OCI-LY7 (cell line): ENCODE results near the gene JCAD.

Experiments
- EZH2phosphoT487 ChIP-seq: fragments of 200-600 bp; sonication (generic); IDR thresholded peaks from 2 replicates; pipeline ENCODE4 v1.6.1; 2018; ENCODE audit warnings: low read depth, borderline replicate concordance, mild to moderate bottlenecking, mixed run types, antibody characterized with exemption, low read length, moderate library complexity, mixed read lengths
- TF ChIP-seq, protein P1 (sequence below): fragments of 200-600 bp; sonication (generic); conservative IDR thresholded peaks from 2 replicates; pipeline ENCODE4 v1.5.1; 2014; ENCODE audit warnings: mild to moderate bottlenecking, antibody characterized with exemption, low read length, moderate library complexity, mixed read lengths

DNA sequence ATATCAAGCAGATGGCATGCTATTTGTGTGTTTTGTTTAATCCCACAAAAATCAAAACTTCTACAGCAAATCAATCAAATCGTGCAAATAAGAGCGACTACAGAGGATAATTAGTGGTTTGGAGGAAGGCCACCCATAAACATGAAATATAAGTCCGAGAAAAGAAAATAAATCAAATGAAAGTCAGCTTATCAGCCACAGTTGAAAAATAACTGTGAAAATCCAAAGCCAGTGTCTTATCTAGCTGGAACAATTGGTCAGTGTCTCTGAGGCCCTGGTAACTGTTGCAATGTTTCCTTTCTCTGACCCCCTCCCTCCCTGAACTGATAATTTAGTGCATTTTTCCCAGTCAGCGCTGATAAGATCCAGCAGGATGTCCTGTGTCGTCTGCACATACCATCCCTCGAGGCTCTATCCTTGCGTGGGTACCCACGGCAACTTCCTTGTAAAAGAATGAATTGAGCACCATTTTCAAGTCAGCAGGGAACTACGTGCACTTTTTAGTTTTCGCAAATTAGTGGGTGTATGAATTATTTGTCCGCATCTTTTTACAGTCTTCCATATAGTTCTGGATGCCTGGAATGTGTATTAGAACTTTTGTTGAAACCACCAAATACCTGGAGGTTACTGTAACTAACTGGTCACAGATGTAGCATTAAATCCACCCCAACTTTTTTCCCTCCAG lies 10.8 kb upstream of the JCAD start:
- TF ChIP-seq EZH2phosphoT487 = no peak
- TF ChIP-seq, protein P1, sequence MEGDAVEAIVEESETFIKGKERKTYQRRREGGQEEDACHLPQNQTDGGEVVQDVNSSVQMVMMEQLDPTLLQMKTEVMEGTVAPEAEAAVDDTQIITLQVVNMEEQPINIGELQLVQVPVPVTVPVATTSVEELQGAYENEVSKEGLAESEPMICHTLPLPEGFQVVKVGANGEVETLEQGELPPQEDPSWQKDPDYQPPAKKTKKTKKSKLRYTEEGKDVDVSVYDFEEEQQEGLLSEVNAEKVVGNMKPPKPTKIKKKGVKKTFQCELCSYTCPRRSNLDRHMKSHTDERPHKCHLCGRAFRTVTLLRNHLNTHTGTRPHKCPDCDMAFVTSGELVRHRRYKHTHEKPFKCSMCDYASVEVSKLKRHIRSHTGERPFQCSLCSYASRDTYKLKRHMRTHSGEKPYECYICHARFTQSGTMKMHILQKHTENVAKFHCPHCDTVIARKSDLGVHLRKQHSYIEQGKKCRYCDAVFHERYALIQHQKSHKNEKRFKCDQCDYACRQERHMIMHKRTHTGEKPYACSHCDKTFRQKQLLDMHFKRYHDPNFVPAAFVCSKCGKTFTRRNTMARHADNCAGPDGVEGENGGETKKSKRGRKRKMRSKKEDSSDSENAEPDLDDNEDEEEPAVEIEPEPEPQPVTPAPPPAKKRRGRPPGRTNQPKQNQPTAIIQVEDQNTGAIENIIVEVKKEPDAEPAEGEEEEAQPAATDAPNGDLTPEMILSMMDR = no peak
